Esophagus muscularis mucosa (tissue), 4 donors: ENCODE measurements around the gene RNF141. TPM values are rescaled to one million over a fixed set of nuclear protein-coding genes. Genes with fewer than 3 reads are reported as not detected.
A peak's percentile ranks its signal among the peaks of the same experiment; 100 is the strongest.

Source experiments
- DNase-seq: peaks from one replicate; pipeline ENCODE4 v3.0.0-alpha.2; 2017; ENCODE audit errors: extremely low spot score
- H3K27ac ChIP-seq, 4 donors: fragments of 200-600 bp; sonication (generic); replicated peaks in 1 of 4; 1 replicate in 3 of 4; 2 replicates in 1 of 4; pipeline ENCODE4 v1.5.1; 2016 to 2019; ENCODE audit warnings: mild to moderate bottlenecking in 1 of 4
- H3K27me3 ChIP-seq, 4 donors: fragments of 200-600 bp; sonication (generic); one replicate each; pipeline versions ENCODE4 v1.5.1 to v1.6.0; 2016 to 2019
- H3K36me3 ChIP-seq, 4 donors: fragments of 200-600 bp; sonication (generic); one replicate each; pipeline ENCODE4 v1.5.1; 2016 to 2019
- H3K4me1 ChIP-seq, 4 donors: fragments of 200-600 bp; sonication (generic); one replicate each; pipeline ENCODE4 v1.5.1; 2016 to 2019
- H3K4me3 ChIP-seq, 4 donors: fragments of 200-600 bp; sonication (generic); 1 replicate in 2 of 4; 2 replicates in 2 of 4; pipeline ENCODE4 v1.5.1; 2016 to 2019; ENCODE audit warnings: mild to moderate bottlenecking in 4 of 4, moderate library complexity in 1 of 4
- H3K9me3 ChIP-seq, 4 donors: fragments of 200-600 bp; sonication (generic); 1 replicate in 3 of 4; 2 replicates in 1 of 4; pipeline ENCODE4 v1.5.1; 2016 to 2019
- EP300 ChIP-seq: sonication (generic); formaldehyde crosslinking; IDR thresholded peaks from one replicate; pipeline ENCODE4 v1.6.1; 2017; ENCODE audit warnings: antibody characterized with exemption
- POLR2A ChIP-seq: fragments of 450-650 bp; IDR thresholded peaks from one replicate; pipeline ENCODE4 v1.6.1; 2017; ENCODE audit warnings: antibody characterized with exemption, moderate library complexity, mild to moderate bottlenecking, low read depth
- POLR2AphosphoS5 ChIP-seq, 2 donors: sonication (generic); formaldehyde crosslinking; IDR thresholded peaks; one replicate each; pipeline ENCODE4 v1.6.1; 2017; ENCODE audit warnings: antibody characterized with exemption in 2 of 2
- WGBS: methylation state at CpG from one replicate; pipeline ENCODE4 v1.1.5; 2018; 5-methylcytosine and 5-hydroxymethylcytosine counted together
- intact Hi-C: fragments of 100-400 bp; cut with DNase I; formaldehyde crosslinking; loops from one replicate; pipeline ENCODE4 v1.15.1; 2023
- total RNA-seq, 4 donors: library from RNA; depleted of rRNA; stranded (reverse); fragments of >200 nt; gene quantifications; one replicate each; pipeline versions ENCODE4 v1.1.0 to v1.2.1, GENCODE V29; 2016
- TF ChIP-seq, protein P1 (sequence below), 3 experiments: fragments of 200-600 bp in 2 of 3; fragments of 450-650 bp in 1 of 3; sonication (generic) in 2 of 3; IDR thresholded peaks; one replicate each; pipeline ENCODE4 v1.5.1; 2017 to 2019; ENCODE audit warnings: antibody characterized with exemption in 3 of 3, mild to moderate bottlenecking in 2 of 3, moderate library complexity in 1 of 3

Gene RNF141
- total RNA-seq, 4 donors from 2014 or later, result 24.1 to 39.3 (median 34.9) TPM

DNA sequence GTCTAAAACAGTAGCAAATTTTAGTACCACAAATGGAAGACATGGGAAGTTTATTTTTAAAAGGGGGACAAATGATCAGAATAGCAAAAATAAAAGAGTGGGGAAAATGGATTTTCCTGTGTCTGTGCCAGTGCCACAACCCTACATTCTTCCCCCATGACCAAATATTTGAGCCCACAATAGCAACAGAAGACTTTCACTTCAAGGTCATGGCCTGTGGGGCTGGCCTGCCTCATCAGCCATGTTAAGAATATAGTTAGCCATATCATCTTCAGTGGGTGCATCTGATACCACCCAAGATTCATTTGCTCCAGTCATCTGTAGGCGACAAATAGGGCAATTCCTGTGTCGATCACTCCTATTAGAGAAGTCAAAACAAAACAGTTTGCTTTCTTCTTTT, 26.3 kb downstream of the RNF141 start:
- TF ChIP-seq, protein P1, sequence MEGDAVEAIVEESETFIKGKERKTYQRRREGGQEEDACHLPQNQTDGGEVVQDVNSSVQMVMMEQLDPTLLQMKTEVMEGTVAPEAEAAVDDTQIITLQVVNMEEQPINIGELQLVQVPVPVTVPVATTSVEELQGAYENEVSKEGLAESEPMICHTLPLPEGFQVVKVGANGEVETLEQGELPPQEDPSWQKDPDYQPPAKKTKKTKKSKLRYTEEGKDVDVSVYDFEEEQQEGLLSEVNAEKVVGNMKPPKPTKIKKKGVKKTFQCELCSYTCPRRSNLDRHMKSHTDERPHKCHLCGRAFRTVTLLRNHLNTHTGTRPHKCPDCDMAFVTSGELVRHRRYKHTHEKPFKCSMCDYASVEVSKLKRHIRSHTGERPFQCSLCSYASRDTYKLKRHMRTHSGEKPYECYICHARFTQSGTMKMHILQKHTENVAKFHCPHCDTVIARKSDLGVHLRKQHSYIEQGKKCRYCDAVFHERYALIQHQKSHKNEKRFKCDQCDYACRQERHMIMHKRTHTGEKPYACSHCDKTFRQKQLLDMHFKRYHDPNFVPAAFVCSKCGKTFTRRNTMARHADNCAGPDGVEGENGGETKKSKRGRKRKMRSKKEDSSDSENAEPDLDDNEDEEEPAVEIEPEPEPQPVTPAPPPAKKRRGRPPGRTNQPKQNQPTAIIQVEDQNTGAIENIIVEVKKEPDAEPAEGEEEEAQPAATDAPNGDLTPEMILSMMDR (IDR thresholded peaks at IDR 0.05), result no peak
- TF ChIP-seq POLR2A (no peak), EP300 (no peak), POLR2AphosphoS5 (IDR thresholded peaks at IDR 0.05) (no peak)
- no peaks in the 10 kb centered on the region for H3K27me3 ChIP-seq
- no peak overlapping the region for H3K4me3 ChIP-seq
- H3K36me3 ChIP-seq, result peaks cover 3 to 39% (median 17%) of the 10 kb centered on the region in 4 donors
- H3K27ac ChIP-seq, result no peak overlapping the region
- intact Hi-C loops, result loop anchor here (5.0 to 10.0 kb wide), 2 partner anchors 110 to 223 kb away; no protein-coding TSS in a partner anchor
- DNase-seq, result no peak
- 88% methylated on average over 2 of the region's 2 CpGs for WGBS
- H3K9me3 ChIP-seq, result no peaks in the 10 kb centered on the region
- peaks cover 0 to 13% (median 8%) of the 10 kb centered on the region in 4 donors for H3K4me1 ChIP-seq

DNA sequence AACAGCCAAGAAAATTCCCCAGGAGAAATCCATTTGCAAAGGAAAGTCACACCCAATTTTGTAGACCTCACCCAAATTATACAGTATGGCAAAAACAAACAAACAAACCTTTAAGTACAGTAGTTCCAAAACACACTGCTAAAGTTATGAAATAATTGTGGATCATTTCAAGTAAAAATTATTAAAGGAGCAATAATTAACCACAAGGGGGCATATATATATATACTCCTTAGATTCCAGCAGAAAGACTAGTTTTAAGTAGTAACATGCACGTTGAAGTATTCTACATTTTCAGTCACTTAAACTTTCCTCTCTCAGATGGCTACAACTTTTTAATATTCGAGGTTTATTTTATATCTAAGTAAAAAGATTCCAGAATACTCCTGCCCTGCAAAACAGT, 26.8 kb downstream of the RNF141 start:
- peaks cover 0 to 13% (median 8%) of the 10 kb centered on the region in 4 donors for H3K4me1 ChIP-seq
- intact Hi-C loops, result loop anchor here (5.0 to 10.0 kb wide), 2 partner anchors 109 to 223 kb away; no protein-coding TSS in a partner anchor
- DNase-seq, result no peak
- WGBS, result 35% methylated on average over 2 of the region's 2 CpGs
- TF ChIP-seq EP300, result no peak
- TF ChIP-seq, protein P1 (IDR thresholded peaks at IDR 0.05), result peak; percentile 41 to 51 (median 43)
- no peaks in the 10 kb centered on the region for H3K27me3 ChIP-seq
- no peak overlapping the region for H3K4me3 ChIP-seq
- no peaks in the 10 kb centered on the region for H3K9me3 ChIP-seq
- H3K27ac ChIP-seq, result no peak overlapping the region
- peaks cover 0 to 34% (median 12%) of the 10 kb centered on the region in 4 donors for H3K36me3 ChIP-seq

DNA sequence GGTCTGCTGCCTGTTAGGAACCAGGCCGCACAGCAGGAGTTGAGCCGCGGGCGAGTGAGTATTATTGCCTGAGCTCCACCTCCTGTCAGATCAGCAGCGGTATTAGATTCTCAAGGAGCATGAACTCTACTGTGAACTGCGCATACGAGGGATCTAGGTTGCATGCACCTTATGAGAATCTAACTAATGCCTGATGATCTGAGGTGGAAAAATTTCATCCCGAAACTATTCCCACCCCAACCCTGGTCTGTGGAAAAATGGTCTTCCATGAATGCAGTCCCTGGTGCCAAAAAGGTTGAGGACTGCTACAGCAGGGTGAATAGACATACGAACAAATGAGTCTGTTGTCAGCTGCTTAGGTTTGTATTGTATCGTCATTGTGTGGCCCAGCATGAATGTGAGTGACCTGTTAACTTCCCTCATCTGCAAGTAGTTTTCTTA, 29.8 kb downstream of the RNF141 start:
- Histone ChIP-seq H3K27me3 (no peaks in the 10 kb centered on the region), H3K9me3 (no peaks in the 10 kb centered on the region), H3K4me1 (peaks cover 0 to 13% (median 8%) of the 10 kb centered on the region in 4 donors), H3K36me3 (peaks cover 0 to 20% (median 4%) of the 10 kb centered on the region in 4 donors), H3K4me3 (no peak overlapping the region), H3K27ac (no peak overlapping the region)
- WGBS, result 86% methylated on average over 10 of the region's 10 CpGs
- intact Hi-C loops, result loop anchor here (5.0 to 10.0 kb wide), 2 partner anchors 106 to 226 kb away; no protein-coding TSS in a partner anchor
- TF ChIP-seq, protein P1 (IDR thresholded peaks at IDR 0.05), result no peak
- no peak for TF ChIP-seq EP300
- TF ChIP-seq POLR2AphosphoS5 (IDR thresholded peaks at IDR 0.05), result no peak
- TF ChIP-seq POLR2A, result no peak
- peak; percentile 64 for DNase-seq

DNA sequence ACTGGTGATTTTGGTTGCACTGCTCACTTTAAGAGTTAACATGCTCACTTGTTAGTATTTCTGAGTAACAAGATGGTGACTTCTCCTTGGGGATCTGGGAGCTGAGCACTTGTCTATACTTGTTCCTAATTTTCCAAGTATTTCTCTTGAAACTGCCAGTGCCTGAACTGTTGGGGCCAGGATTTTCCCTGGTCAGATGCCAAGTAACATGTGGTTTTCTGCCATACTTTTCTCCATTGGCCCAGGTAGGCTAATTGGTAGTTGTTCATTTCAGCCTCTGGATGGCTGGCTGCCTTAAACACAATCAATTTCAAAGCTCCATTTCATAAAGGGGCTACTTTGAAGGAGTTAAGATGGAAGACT, 35.0 kb downstream of the RNF141 start:
- H3K4me3 ChIP-seq, result no peak overlapping the region
- DNase-seq, result no peak
- no peak for TF ChIP-seq POLR2AphosphoS5 (IDR thresholded peaks at IDR 0.05)
- no peak for TF ChIP-seq EP300
- TF ChIP-seq, protein P1 (IDR thresholded peaks at IDR 0.05), result no peak
- TF ChIP-seq POLR2A, result no peak
- intact Hi-C loops, result no loop called here
- H3K4me1 ChIP-seq, result no peaks in the 10 kb centered on the region
- H3K27me3 ChIP-seq, result no peaks in the 10 kb centered on the region
- no peak overlapping the region for H3K27ac ChIP-seq
- no peaks in the 10 kb centered on the region for H3K9me3 ChIP-seq
- peaks cover 0 to 29% (median 8%) of the 10 kb centered on the region in 4 donors for H3K36me3 ChIP-seq
